Heart right ventricle (tissue), 16 donors: Measurements from ENCODE around the gene OSBPL5. TPM values are rescaled to one million over a fixed set of nuclear protein-coding genes. Genes with fewer than 3 reads are reported as not detected.
A peak's percentile ranks its signal among the peaks of the same experiment; 100 is the strongest.

Experiments used
- ATAC-seq, 8 donors: fragments of 200-7000 bp; cut with Tn5 transposase; one replicate each; pipeline ENCODE4 v1.9.1; 2020; ENCODE audit warnings: mild to moderate bottlenecking in 8 of 8, moderate library complexity in 8 of 8, moderate number of reproducible peaks in 1 of 8
- DNase-seq, 2 donors: peaks; one replicate each; pipeline ENCODE4 v3.0.0-alpha.2; 2020
- H3K27ac ChIP-seq, 10 donors: fragments of 200-600 bp; sonication (generic) in 2 of 10; one replicate each; pipeline versions ENCODE4 v1.5.0 to v1.8.0; 2020 to 2022; ENCODE audit warnings: mild to moderate bottlenecking in 3 of 10
- H3K27me3 ChIP-seq, 7 donors: fragments of 200-600 bp; one replicate each; pipeline ENCODE4 v1.8.0; 2021 to 2022; ENCODE audit warnings: mild to moderate bottlenecking in 2 of 7
- H3K36me3 ChIP-seq, 9 donors: fragments of 200-600 bp; sonication (generic) in 1 of 9; one replicate each; pipeline versions ENCODE4 v1.5.0 to v1.8.0; 2020 to 2022; ENCODE audit warnings: mild to moderate bottlenecking in 2 of 9
- H3K4me1 ChIP-seq, 9 donors: fragments of 200-600 bp; sonication (generic) in 1 of 9; one replicate each; pipeline versions ENCODE4 v1.5.0 to v1.8.0; 2020 to 2022; ENCODE audit warnings: mild to moderate bottlenecking in 4 of 9
- H3K4me3 ChIP-seq, 10 donors: fragments of 200-600 bp; sonication (generic) in 2 of 10; one replicate each; pipeline versions ENCODE4 v1.5.0 to v1.8.0; 2020 to 2022; ENCODE audit warnings: mild to moderate bottlenecking in 7 of 10, moderate library complexity in 2 of 10
- H3K9me3 ChIP-seq, 11 donors: fragments of 200-600 bp in 10 of 11; sonication (generic) in 2 of 11; one replicate each; pipeline versions ENCODE4 v1.5.0 to v1.8.0; 2013 to 2022; ENCODE audit warnings: mild to moderate bottlenecking in 2 of 11, control low read depth in 1 of 11, moderate library complexity in 1 of 11
- CTCF ChIP-seq, 9 donors: fragments of 200-600 bp; sonication (generic) in 2 of 9; IDR thresholded peaks; one replicate each; pipeline versions ENCODE4 v1.5.0 to v1.8.0; 2021 to 2022; ENCODE audit warnings: antibody characterized with exemption in 9 of 9, mild to moderate bottlenecking in 5 of 9, moderate library complexity in 1 of 9
- WGBS, 2 donors: extraction: QIAGEN DNeasy Blood & Tissue Kit; methylation state at CpG; one replicate each; pipeline ENCODE4 v1.1.7; 2013; ENCODE audit warnings: inconsistent platforms in 1 of 2; 5-methylcytosine and 5-hydroxymethylcytosine counted together
- intact Hi-C, 10 donors: fragments of 100-400 bp; cut with DNase I; formaldehyde crosslinking; loops; one replicate each; pipeline versions ENCODE4 v1.11.1 to v1.14.2; 2022
- long read RNA-seq, 3 donors: library from polyadenylated mRNA; unstranded; transcript quantifications; one replicate each; pipeline ENCODE4 v2.0.0, GENCODE V29; 2020 to 2021
- polyA plus RNA-seq, 2 donors: library from polyadenylated mRNA; stranded (reverse); fragments of 200-250 nt; gene quantifications; one replicate each; pipeline ENCODE4 v1.2.3, GENCODE V29; 2013
- total RNA-seq, 10 donors: library from RNA; stranded (reverse); fragmentation: NEBNext Ultra II Directional in 3 of 10; extraction: Animal tissue kit (Norgen Biotek cat#: 25700) in 3 of 10; gene quantifications; one replicate each; pipeline versions ENCODE4 v1.2.1 to v1.2.4, GENCODE V29; 2021 to 2023
- donor health status: Arrhythmogenic right ventricular cardiomyopathy.
- donor health status: ischemic (EF 13 %, LVEDD 7.1; RV severe dilation, severe dysfunction).
- donor health status: healthy with polysubstance abuse.
- donor health status: DM: no; HTN: yes; CAD: no.
- donor health status: DM: no; HTN: no; CAD: no.
- donor health status: ischemic (EF 25% LVEDD 6.9; RV normal size, moderate dysfunction).
- donor health status: ischemic (EF 25% LVEDD 5.7; RV mildly dilated, moderate dysfunction).
- donor health status: healthy.
- donor health status: DM: yes; HTN: yes; CAD: no.
- donor health status: Ischemic cardiomyopathy.
- donor health status: ischemic (EF 35%, LVEDD 5.7; RV mildly dilated, moderate dysfunction).
- donor health status: nonischemic (EF 11% LVEDD 7.7; RV severe dilation, severe dysfunction).
- donor health status: DM: yes; HTN: yes; CAD: no.
- donor health status: PGD.
- donor health status: ischemic (EF 29% LVEDD 5.4; RV normal size, mild dysfunction).
- donor health status: nonischemic (EF 23%, LVEDD 6.1; RV moderate dilation, normal function).

The OSBPL5 gene
- total RNA-seq (10 to 100 TPM; 12.7 to 18.2 (median 15.5) TPM), polyA plus RNA-seq (10 to 100 TPM; 10.4 to 18.7 TPM)
- long read RNA-seq, donor 1, partial matches to known transcripts: 24 of 31 reads
- long read RNA-seq, donor 1, other reads (novel, unspliced or antisense): 4 of 31 reads
- long read RNA-seq, donor 2, partial matches to known transcripts: 26 of 32 reads
- long read RNA-seq, donor 2, other reads (novel, unspliced or antisense): 4 of 32 reads
- long read RNA-seq, donor 3, transcript OSBPL5-201 (22 exons, 3,889 nt): major isoform, 7 of 93 reads
- long read RNA-seq, donor 3, partial matches to known transcripts: 80 of 93 reads
- long read RNA-seq, donor 3, other reads (novel, unspliced or antisense): 5 of 93 reads

DNA sequence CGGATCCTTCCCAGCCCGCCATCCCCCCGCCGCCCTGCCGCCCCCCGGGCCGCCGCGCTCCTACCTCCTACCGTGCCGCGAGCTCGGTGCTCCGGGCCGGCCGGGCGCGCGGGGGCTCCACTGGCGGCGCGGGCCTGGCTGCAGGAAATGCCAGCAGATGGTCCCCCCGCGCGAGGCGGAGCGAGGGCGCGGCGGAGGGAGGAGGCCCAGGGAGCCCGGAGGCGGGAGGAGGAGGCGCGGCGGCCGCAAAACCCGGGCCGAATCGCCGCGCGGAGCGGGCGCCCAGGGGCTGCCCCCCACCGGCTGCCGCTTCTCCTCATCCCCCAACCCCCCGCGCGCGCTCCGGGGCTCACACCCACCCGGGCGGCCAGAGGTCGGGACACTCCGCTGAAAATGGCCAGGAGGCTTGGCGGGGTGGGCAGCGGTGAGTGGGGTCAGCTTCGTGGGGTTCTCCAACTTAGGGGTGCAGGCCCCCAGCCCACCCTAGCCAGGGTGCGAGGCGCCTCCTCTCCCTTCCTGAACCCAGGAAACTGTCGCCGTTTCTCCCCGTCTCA lies at the start of gene OSBPL5:
OSBPL5 (minus strand) TSS at position 159 of the 554 bp plus-strand sequence. CDS start 36,162 bp downstream, outside the sequence.
- 2 to 3% methylated on average over 36 to 62 of the region's 63 CpGs for WGBS, 2 donors
- peaks cover 18 to 70% (median 60%) of the 10 kb centered on the region in 9 donors for H3K4me1 ChIP-seq
- H3K9me3 ChIP-seq: no peaks in the 10 kb centered on the region
- H3K27ac ChIP-seq: peak within 1 kb of the TSS; percentile 78 to 93 (median 84)
- H3K36me3 ChIP-seq: no peaks in the 10 kb centered on the region
- intact Hi-C loops: loop anchor here in 2 of 10 donors (5.0 to 10.0 kb wide), 2 partner anchors 47 to 50 kb away; no protein-coding TSS in a partner anchor
- H3K4me3 ChIP-seq: peak within 1 kb of the TSS; percentile 67 to 95 (median 82)
- DNase-seq (peak; percentile 85 to 86), ATAC-seq (peak; percentile 29 to 74 (median 45))
- peaks cover 0 to 26% (median 0%) of the 10 kb centered on the region in 7 donors for H3K27me3 ChIP-seq
- TF ChIP-seq CTCF (IDR thresholded peaks at IDR 0.05): peak in 2 of 9 donors; percentile 7 to 19

DNA sequence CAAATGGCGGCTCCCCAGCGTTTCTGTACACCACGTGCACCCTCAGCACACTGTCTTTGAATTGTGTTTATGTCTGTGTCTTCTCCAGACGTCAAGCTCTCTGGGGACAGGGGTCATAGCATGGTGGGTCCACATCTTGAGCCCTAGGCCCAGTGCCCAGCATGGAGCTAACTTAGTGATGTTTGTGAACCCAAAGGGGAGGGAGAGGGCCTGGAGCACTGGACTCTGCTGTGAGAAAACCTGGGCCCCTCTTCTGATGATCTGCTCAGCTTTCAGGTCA lies 49.2 kb upstream of the OSBPL5 start:
- peaks cover 0 to 22% (median 12%) of the 10 kb centered on the region in 11 donors for H3K9me3 ChIP-seq
- intact Hi-C loops: loop anchor here in 1 of 10 donors (5.0 kb wide), 1 partner anchor 47 kb away; the partner anchor contains the start of gene OSBPL5
- H3K27ac ChIP-seq: no peak overlapping the region
- ATAC-seq (no peak), DNase-seq (no peak)
- H3K4me1 ChIP-seq: peaks cover 0 to 5% (median 0%) of the 10 kb centered on the region in 9 donors
- H3K27me3 ChIP-seq: peaks cover 0 to 59% (median 22%) of the 10 kb centered on the region in 7 donors
- 70 to 80% methylated on average over 4 of the region's 4 CpGs for WGBS, 2 donors
- TF ChIP-seq CTCF (IDR thresholded peaks at IDR 0.05): no peak
- no peaks in the 10 kb centered on the region for H3K36me3 ChIP-seq
- no peak overlapping the region for H3K4me3 ChIP-seq

DNA sequence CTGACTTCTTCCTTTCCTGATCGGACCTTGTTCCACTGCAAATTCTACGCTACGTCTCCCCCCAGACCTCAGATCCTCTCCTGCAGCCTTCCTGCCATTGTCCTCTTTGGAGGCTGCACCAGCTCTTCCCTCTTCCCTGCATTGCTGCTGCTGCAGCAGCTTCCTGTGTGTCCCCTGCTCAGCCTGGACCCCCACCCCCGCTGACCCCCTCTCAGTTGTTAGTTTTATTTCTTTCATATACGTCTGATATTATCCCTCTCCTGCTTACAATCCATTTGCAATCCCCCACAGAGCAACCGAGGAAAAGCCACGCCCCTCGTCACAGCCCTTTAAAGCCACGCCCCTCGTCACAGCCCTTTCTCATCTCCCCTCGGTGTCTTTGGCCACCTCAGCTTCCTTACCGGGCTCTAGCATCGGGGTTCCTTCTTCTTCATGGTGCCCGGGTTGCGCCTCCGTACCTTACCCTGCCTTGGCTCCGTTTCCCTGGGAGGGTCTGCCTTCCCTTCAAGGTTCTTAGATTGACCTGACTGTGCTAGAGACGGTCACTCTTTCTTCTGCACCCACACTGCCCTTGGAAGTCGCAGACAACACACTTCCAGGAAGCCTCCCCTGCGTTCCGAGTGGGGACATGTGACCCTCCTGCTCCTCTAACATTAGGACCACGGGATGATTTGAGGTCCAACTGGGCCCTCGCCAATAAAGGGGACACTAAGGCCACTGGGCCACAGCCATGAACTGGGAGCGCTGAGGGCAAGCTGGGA lies 48.7 kb upstream of the OSBPL5 start:
- intact Hi-C loops: loop anchor here in 1 of 10 donors (5.0 kb wide), 1 partner anchor 47 kb away; the partner anchor contains the start of gene OSBPL5
- no peak for ATAC-seq
- DNase-seq: no peak
- Histone ChIP-seq H3K4me1 (peaks cover 0 to 5% (median 0%) of the 10 kb centered on the region in 9 donors), H3K36me3 (no peaks in the 10 kb centered on the region), H3K27me3 (peaks cover 0 to 54% (median 22%) of the 10 kb centered on the region in 7 donors), H3K4me3 (no peak overlapping the region), H3K27ac (no peak overlapping the region), H3K9me3 (peaks cover 0 to 22% (median 12%) of the 10 kb centered on the region in 11 donors)
- 48 to 52% methylated on average over 24 of the region's 24 CpGs for WGBS, 2 donors
- TF ChIP-seq CTCF (IDR thresholded peaks at IDR 0.05): no peak

DNA sequence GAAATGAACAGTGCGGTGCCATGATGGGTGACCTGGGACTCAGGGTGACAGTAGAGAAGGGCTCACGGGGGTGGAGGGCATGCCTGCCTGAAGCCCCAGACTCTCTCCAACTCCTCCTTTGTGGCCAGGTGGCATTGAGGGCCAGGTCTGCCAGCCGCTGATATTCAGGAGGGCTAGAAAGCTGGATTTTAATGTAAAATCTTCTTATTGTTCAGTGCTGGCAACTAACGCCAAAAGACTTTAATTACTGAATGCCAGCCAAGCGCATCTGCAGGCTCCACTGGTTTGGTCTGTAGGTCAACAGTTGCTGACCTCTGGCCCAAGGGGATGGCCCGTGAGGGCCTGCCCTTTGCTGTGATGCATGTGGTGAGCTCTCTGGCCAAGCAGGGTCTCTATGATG lies 43.2 kb upstream of the OSBPL5 start:
- H3K27me3 ChIP-seq: peaks cover 0 to 28% (median 14%) of the 10 kb centered on the region in 7 donors
- intact Hi-C loops: no loop called here
- no peak for DNase-seq
- H3K36me3 ChIP-seq: no peaks in the 10 kb centered on the region
- no peak overlapping the region for H3K4me3 ChIP-seq
- no peak for TF ChIP-seq CTCF (IDR thresholded peaks at IDR 0.05)
- no peak overlapping the region for H3K27ac ChIP-seq
- peaks cover 0 to 22% (median 12%) of the 10 kb centered on the region in 11 donors for H3K9me3 ChIP-seq
- 91% methylated on average over 6 of the region's 6 CpGs for WGBS, 2 donors
- no peak for ATAC-seq
- H3K4me1 ChIP-seq: peaks cover 3 to 20% (median 11%) of the 10 kb centered on the region in 9 donors
